Endothelial cell of umbilical vein (primary cell): Measurements from ENCODE around the gene SMG9. TPM values are rescaled to one million over a fixed set of nuclear protein-coding genes. Genes with fewer than 3 reads are reported as not detected.

Experiments
- BruUV-seq: library from RNA; stranded (reverse); fragments of 400-500 nt; replicated peaks from 2 replicates; lab custom pipeline; 2021; lab: Mats Ljungman, UMichigan
- CTCF ChIA-PET: fragments of 300-600, 350-600 bp; sonication (Branson Sonifier 250); formaldehyde crosslinking; loops from one replicate; lab custom pipeline; 2021; ENCODE audit warnings: antibody characterized with exemption, inconsistent platforms; lab: Charles Lee
- POLR2A ChIA-PET: fragments of 300-600, 350-600 bp; sonication (Branson Sonifier 250); formaldehyde crosslinking; loops from one replicate; lab custom pipeline; 2021; ENCODE audit warnings: antibody characterized with exemption, inconsistent platforms; lab: Charles Lee
- DNase-seq: peaks from one replicate; pipeline ENCODE4 v3.0.0-alpha.2; 2011; ENCODE audit warnings: low read depth, low spot score
- FAIRE-seq: peaks from 2 replicates; lab custom pipeline; 2011; peaks lifted over from hg19 to GRCh38; lab: Jason Lieb, UNC
- H2AFZ ChIP-seq: 2 replicates; pipeline ENCODE4 v1.6.0; 2012; ENCODE audit warnings: low read depth, low read length, control low read depth, inconsistent platforms
- H3K27ac ChIP-seq: 2 replicates; pipeline ENCODE4 v1.5.1; 2011; ENCODE audit warnings: low read depth, mild to moderate bottlenecking, control low read depth, low read length, moderate library complexity; ENCODE audit not compliant: insufficient read depth
- H3K27me3 ChIP-seq, 2 experiments: 2 replicates each; pipeline versions ENCODE4 v1.6.0 to v1.6.1; 2011; ENCODE audit warnings: low read length in 2 of 2, mixed read lengths in 1 of 2; ENCODE audit not compliant: control insufficient read depth in 2 of 2, insufficient read depth in 2 of 2
- H3K36me3 ChIP-seq, 2 experiments: 2 replicates in 1 of 2; 3 replicates in 1 of 2; pipeline ENCODE4 v1.5.1; 2011; ENCODE audit warnings: low read length in 2 of 2, mild to moderate bottlenecking in 1 of 2, moderate library complexity in 1 of 2; ENCODE audit not compliant: control insufficient read depth in 2 of 2, insufficient read depth in 2 of 2; ENCODE audit errors: extremely low read depth in 1 of 2
- H3K4me1 ChIP-seq: 3 replicates; pipeline ENCODE4 v1.5.1; 2011; ENCODE audit warnings: mild to moderate bottlenecking, low read length; ENCODE audit not compliant: control insufficient read depth, insufficient read depth; ENCODE audit errors: extremely low read depth
- H3K4me2 ChIP-seq: 2 replicates; pipeline ENCODE4 v1.6.1; 2011; ENCODE audit warnings: low read length, control low read depth, mixed read lengths; ENCODE audit not compliant: insufficient read depth
- H3K4me3 ChIP-seq, 3 experiments: fragments of 200-600 bp in 1 of 3; sonication (generic), shearing (Covaris generic) in 1 of 3; replicated peaks in 1 of 3; 2 replicates each; pipeline ENCODE4 v1.5.1; 2011 to 2016; ENCODE audit warnings: control low read depth in 3 of 3, low read length in 3 of 3, mild to moderate bottlenecking in 2 of 3, inconsistent platforms in 1 of 3, low read depth in 1 of 3, moderate library complexity in 1 of 3; ENCODE audit not compliant: insufficient read depth in 1 of 3
- H3K79me2 ChIP-seq: 2 replicates; pipeline ENCODE4 v1.6.0; 2012; ENCODE audit warnings: low read length, inconsistent platforms; ENCODE audit not compliant: control insufficient read depth, insufficient read depth
- H3K9ac ChIP-seq: replicated peaks from 2 replicates; pipeline ENCODE3; 2011; ENCODE audit warnings: low read length, control low read depth; ENCODE audit not compliant: insufficient read depth; ENCODE audit errors: extremely low read depth
- H3K9me1 ChIP-seq: replicated peaks from 3 replicates; pipeline ENCODE4 v1.6.0; 2011; ENCODE audit warnings: mild to moderate bottlenecking, low read length; ENCODE audit not compliant: control insufficient read depth, insufficient read depth; ENCODE audit errors: extremely low read depth
- H3K9me3 ChIP-seq: replicated peaks from 2 replicates; pipeline ENCODE4 v1.5.1; 2012; ENCODE audit warnings: low read length, inconsistent platforms; ENCODE audit not compliant: control insufficient read depth, insufficient read depth
- H4K20me1 ChIP-seq: replicated peaks from 2 replicates; pipeline ENCODE3; 2011; ENCODE audit warnings: mild to moderate bottlenecking, low read length; ENCODE audit not compliant: control insufficient read depth, insufficient read depth; ENCODE audit errors: extremely low read depth
- EZH2 ChIP-seq: IDR thresholded peaks from 2 replicates; pipeline ENCODE4 v1.6.1; 2012; ENCODE audit warnings: borderline replicate concordance, low read depth, mild to moderate bottlenecking, moderate library complexity, low read length, inconsistent platforms; ENCODE audit not compliant: severe bottlenecking
- FOS ChIP-seq: IDR thresholded peaks from 2 replicates; pipeline ENCODE4 v1.6.1; 2011; ENCODE audit warnings: mild to moderate bottlenecking, low read length, moderate library complexity, borderline replicate concordance; ENCODE audit not compliant: insufficient read depth
- GATA2 ChIP-seq: IDR thresholded peaks from 2 replicates; pipeline ENCODE4 v1.7.0; 2011; ENCODE audit warnings: low read depth, mild to moderate bottlenecking, moderate library complexity, mixed read lengths, low read length; ENCODE audit not compliant: insufficient read length, insufficient read depth
- JUN ChIP-seq: IDR thresholded peaks from 2 replicates; pipeline ENCODE4 v1.6.1; 2011; ENCODE audit warnings: borderline replicate concordance, low read depth; ENCODE audit not compliant: insufficient read length, insufficient read depth
- MYC ChIP-seq: IDR thresholded peaks from one replicate; pipeline ENCODE4 v1.6.1; 2011; ENCODE audit warnings: mild to moderate bottlenecking, low read depth, low read length
- POLR2A ChIP-seq: IDR thresholded peaks from 2 replicates; pipeline ENCODE4 v1.6.1; 2012; ENCODE audit warnings: low read depth, mild to moderate bottlenecking, control low read depth, low read length
- POLR2AphosphoS5 ChIP-seq: IDR thresholded peaks from 2 replicates; pipeline ENCODE4 v1.6.1; 2012; ENCODE audit warnings: low read depth, mild to moderate bottlenecking, control low read depth, low read length, moderate library complexity; ENCODE audit not compliant: insufficient read depth
- dilution Hi-C: fragments of 300-500 bp; cut with MboI; formaldehyde crosslinking; loops from one replicate; pipeline ENCODE4 v1.15.0; 2019; ENCODE audit warnings: low sequenced_read_pairs; ENCODE audit not compliant: extremely low pct_ligation_motif_present
- intact Hi-C: fragments of 100-400 bp; cut with micrococcal nuclease; formaldehyde crosslinking; loops from one replicate; pipeline ENCODE4 v1.10.0; 2022
- polyA plus RNA-seq, 4 experiments: library from polyadenylated mRNA; depleted of rRNA in 3 of 4; stranded (reverse) in 3 of 4; unstranded in 1 of 4; fragments of >200 nt; gene quantifications; 2 replicates each; pipeline versions ENCODE4 v1.2.1 to v1.2.3, GENCODE V29; 2011 to 2012; ENCODE audit warnings: missing spikeins in 1 of 4
- total RNA-seq: library from RNA; stranded (reverse); gene quantifications from 2 replicates; pipeline ENCODE4 v1.2.3, GENCODE V29; 2021
- TF ChIP-seq, protein P1 (sequence below): IDR thresholded peaks from 2 replicates; pipeline ENCODE4 v1.6.1; 2011; ENCODE audit not compliant: insufficient read depth, insufficient read length
- TF ChIP-seq, protein P2 (sequence below), 2 donors: IDR thresholded peaks; 1 replicate in 1 of 2; 2 replicates in 1 of 2; pipeline ENCODE4 v1.5.1; 2011; ENCODE audit warnings: low read length in 2 of 2, mild to moderate bottlenecking in 2 of 2, moderate library complexity in 2 of 2, control low read depth in 1 of 2, inconsistent platforms in 1 of 2, low read depth in 1 of 2; ENCODE audit not compliant: insufficient read depth in 1 of 2; ENCODE audit errors: extremely low read depth in 1 of 2

SMG9 gene
- total and polyA plus RNA-seq, 2 donors (not counting 3 experiments of a cell fraction or from before 2014, with no cell fraction given): 25.5 to 45.0 TPM

DNA sequence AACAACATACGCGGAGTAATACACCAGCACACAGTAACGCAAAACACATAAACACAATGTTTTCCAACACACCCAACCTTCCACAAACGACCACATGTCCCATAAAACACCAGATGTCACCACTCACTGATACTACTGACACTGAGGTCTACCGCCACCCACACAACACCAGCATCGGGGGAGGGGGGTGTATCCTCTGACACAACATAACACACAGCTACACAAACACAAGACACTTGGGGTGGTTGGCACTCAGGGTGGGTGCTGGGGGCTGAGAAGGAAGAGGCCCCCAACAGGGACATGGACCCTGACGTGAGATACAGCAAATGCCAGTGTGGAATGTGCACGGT lies 27.5 kb upstream of the SMG9 start:
- no peak overlapping the region for H3K9ac ChIP-seq
- no peaks in the 10 kb centered on the region for H3K27me3 ChIP-seq
- dilution Hi-C loops (no loop called here), intact Hi-C loops (no loop called here)
- H3K36me3 ChIP-seq: no peaks in the 10 kb centered on the region
- ChIA-PET POLR2A (no interaction called here), CTCF (interaction anchor here (1.0 kb wide), 1 partner anchor 37 kb away, joined by 3 read pairs; no protein-coding TSS in a partner anchor)
- H3K9me3 ChIP-seq: no peaks in the 10 kb centered on the region
- no peaks in the 10 kb centered on the region for H3K79me2 ChIP-seq
- no peaks in the 10 kb centered on the region for H4K20me1 ChIP-seq
- H2AFZ ChIP-seq: no peak overlapping the region
- no peak overlapping the region for H3K27ac ChIP-seq
- BruUV-seq: no TSS peak
- H3K9me1 ChIP-seq: no peaks in the 10 kb centered on the region
- no peak overlapping the region for H3K4me2 ChIP-seq
- no peak overlapping the region for H3K4me3 ChIP-seq
- no peak for DNase-seq
- H3K4me1 ChIP-seq: peaks cover 30% of the 10 kb centered on the region
- TF ChIP-seq EZH2: no peak
- no peak for TF ChIP-seq MYC
- TF ChIP-seq, protein P1, sequence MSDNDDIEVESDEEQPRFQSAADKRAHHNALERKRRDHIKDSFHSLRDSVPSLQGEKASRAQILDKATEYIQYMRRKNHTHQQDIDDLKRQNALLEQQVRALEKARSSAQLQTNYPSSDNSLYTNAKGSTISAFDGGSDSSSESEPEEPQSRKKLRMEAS: no peak
- no peak for TF ChIP-seq POLR2AphosphoS5
- no peak for TF ChIP-seq POLR2A
- TF ChIP-seq FOS: no peak
- FAIRE-seq: no peak

DNA sequence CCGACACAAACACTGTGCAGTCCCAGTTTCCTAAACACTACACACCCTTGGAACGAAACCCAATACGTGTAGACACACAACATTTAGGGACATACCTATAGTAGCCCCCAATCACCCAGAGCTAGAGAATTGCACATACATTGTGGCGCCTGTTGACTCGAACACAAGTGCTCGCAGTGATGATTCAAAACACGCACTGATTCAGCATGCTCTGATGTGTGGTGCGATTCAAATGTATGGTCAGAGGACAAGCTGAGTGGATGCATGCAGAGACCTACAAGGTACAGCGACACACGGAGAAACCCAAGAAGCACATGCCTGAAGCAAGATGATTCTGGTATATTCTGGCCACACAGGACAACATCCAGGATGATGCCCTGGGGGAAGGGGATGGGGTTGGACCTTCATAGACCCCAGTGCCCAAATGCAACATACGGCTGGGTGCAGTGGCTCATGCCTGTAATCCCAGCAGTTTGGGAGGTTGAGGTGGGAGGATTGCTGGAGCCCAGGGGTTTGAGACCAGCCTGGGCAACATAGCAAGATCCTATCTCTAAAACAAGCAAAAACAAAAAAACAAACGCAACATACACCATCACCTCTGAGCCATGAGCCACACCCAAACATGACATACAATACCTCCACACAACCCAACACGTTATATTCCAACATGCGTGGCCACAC lies 27.0 kb upstream of the SMG9 start:
- dilution Hi-C loops (no loop called here), intact Hi-C loops (no loop called here)
- no peak overlapping the region for H3K9ac ChIP-seq
- H2AFZ ChIP-seq: no peak overlapping the region
- peaks cover 30% of the 10 kb centered on the region for H3K4me1 ChIP-seq
- DNase-seq: no peak
- no peak overlapping the region for H3K27ac ChIP-seq
- no peaks in the 10 kb centered on the region for H3K9me3 ChIP-seq
- H3K4me3 ChIP-seq: no peak overlapping the region
- POLR2A ChIA-PET: no interaction called here
- H3K27me3 ChIP-seq: no peaks in the 10 kb centered on the region
- CTCF ChIA-PET: interaction anchor here (1.0 kb wide), 1 partner anchor 36 kb away, joined by 3 read pairs; no protein-coding TSS in a partner anchor
- no peak overlapping the region for H3K4me2 ChIP-seq
- H3K36me3 ChIP-seq: no peaks in the 10 kb centered on the region
- no peaks in the 10 kb centered on the region for H3K79me2 ChIP-seq
- H3K9me1 ChIP-seq: no peaks in the 10 kb centered on the region
- TF ChIP-seq POLR2A (no peak), MYC (no peak), FOS (no peak), GATA2 (no peak), EZH2 (no peak), JUN (no peak), POLR2AphosphoS5 (no peak)
- TF ChIP-seq, protein P2, sequence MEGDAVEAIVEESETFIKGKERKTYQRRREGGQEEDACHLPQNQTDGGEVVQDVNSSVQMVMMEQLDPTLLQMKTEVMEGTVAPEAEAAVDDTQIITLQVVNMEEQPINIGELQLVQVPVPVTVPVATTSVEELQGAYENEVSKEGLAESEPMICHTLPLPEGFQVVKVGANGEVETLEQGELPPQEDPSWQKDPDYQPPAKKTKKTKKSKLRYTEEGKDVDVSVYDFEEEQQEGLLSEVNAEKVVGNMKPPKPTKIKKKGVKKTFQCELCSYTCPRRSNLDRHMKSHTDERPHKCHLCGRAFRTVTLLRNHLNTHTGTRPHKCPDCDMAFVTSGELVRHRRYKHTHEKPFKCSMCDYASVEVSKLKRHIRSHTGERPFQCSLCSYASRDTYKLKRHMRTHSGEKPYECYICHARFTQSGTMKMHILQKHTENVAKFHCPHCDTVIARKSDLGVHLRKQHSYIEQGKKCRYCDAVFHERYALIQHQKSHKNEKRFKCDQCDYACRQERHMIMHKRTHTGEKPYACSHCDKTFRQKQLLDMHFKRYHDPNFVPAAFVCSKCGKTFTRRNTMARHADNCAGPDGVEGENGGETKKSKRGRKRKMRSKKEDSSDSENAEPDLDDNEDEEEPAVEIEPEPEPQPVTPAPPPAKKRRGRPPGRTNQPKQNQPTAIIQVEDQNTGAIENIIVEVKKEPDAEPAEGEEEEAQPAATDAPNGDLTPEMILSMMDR (IDR thresholded peaks at IDR 0.05; ENCODE audit: extremely low read depth in 1 of 2, insufficient read depth in 1 of 2, low read depth in 1 of 2, low read length in 2 of 2): no peak
- TF ChIP-seq, protein P1: no peak
- H4K20me1 ChIP-seq: no peaks in the 10 kb centered on the region
- FAIRE-seq: no peak
- BruUV-seq: no TSS peak
